Measurements from ENCODE around the gene HIRA. TPM values are rescaled to one million over a fixed set of nuclear protein-coding genes. Genes with fewer than 3 reads are reported as not detected.
A peak's percentile ranks its signal among the peaks of the same experiment; 100 is the strongest.
"Not testable (repeated sequence)": the region's sequence is repeated elsewhere in the genome, so short reads cannot be mapped to it uniquely, and the experiment has no call there.

The HIRA gene
- total and polyA plus RNA-seq, 9 donors: 9.6 to 23.4 (median 19.4) TPM

DNA sequence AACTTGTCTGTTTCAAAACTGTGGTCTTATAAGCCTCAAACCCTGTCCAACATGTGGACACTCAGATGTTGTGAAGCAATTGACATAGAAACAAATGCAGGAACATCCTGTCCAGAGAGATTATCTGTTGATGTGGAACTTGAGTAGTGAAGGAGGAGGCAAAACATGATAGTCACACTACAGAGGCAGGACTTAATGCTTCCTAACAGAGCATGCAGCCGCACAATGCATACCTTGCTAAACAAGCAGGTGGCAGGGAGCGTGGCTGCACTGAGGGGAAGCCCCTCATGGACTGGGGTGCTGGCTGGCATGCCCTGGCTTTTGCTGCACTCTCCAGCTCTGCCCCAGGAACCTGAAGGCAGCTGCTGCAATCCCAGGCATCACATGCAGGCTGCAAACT lies 10.6 kb upstream of the HIRA start:
- no peak for DNase-seq
- Histone ChIP-seq H3K27me3 (ENCODE audit: control insufficient read depth, insufficient read depth, low read length) (no peaks in the 10 kb centered on the region), H3K9me3 (replicated peaks; ENCODE audit: control insufficient read depth, low read depth, low read length) (no peaks in the 10 kb centered on the region), H3K27ac (ENCODE audit: low read length) (no peak overlapping the region), H3K4me3 (ENCODE audit: low read length) (no peak overlapping the region), H3K4me1 (ENCODE audit: control insufficient read depth, insufficient read depth, low read length) (peaks cover 7% of the 10 kb centered on the region), H3K36me3 (ENCODE audit: control insufficient read depth, insufficient read depth, low read length) (peaks cover 40% of the 10 kb centered on the region)
- WGBS (ENCODE audit: insufficient coverage): 96% methylated on average over 2 of the region's 2 CpGs

DNA sequence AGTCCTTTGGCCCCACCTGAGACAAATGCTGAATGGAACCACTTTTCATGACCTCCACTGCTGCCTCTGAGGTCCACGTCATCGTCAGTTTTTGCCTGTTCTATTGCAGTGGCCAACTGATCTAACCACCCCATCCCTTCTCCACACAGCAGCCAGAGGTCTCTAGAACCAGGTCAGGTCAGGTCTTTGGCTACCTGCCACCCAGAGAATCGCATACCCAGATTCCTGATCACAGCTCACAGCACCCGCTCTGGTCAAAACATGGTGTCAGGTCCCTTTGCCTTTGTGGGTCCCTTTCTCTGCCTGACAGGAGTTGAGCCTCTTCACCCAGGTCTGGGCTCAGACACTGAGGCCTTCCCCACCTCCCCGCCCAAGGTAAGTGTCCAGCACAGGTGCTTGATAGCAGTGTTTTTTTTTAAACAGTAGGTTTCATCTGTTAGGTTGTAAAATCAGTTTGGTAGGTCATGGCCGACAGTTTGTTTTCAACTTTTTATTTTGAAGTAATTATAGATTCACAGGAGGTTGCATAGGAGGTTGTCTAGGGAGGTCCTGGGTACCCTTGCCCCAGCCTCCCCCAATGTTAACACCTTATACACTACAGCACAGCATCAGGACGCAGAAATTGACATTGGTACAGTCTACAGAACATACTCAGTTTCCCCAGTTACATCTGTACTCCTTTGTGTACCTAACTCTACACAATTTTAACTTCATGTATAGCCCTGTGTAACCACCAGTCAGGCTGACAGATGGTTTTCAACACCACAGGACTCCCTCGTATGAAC lies 9.1 kb upstream of the HIRA start:
- Histone ChIP-seq H3K36me3 (ENCODE audit: control insufficient read depth, insufficient read depth, low read length) (peaks cover 50% of the 10 kb centered on the region), H3K4me1 (ENCODE audit: control insufficient read depth, insufficient read depth, low read length) (no peaks in the 10 kb centered on the region), H3K27me3 (ENCODE audit: control insufficient read depth, insufficient read depth, low read length) (no peaks in the 10 kb centered on the region), H3K27ac (ENCODE audit: low read length) (no peak overlapping the region), H3K9me3 (replicated peaks; ENCODE audit: control insufficient read depth, low read depth, low read length) (no peaks in the 10 kb centered on the region), H3K4me3 (ENCODE audit: low read length) (no peak overlapping the region)
- DNase-seq: no peak
- 82% methylated on average over 5 of the region's 8 CpGs for WGBS (ENCODE audit: insufficient coverage)

DNA sequence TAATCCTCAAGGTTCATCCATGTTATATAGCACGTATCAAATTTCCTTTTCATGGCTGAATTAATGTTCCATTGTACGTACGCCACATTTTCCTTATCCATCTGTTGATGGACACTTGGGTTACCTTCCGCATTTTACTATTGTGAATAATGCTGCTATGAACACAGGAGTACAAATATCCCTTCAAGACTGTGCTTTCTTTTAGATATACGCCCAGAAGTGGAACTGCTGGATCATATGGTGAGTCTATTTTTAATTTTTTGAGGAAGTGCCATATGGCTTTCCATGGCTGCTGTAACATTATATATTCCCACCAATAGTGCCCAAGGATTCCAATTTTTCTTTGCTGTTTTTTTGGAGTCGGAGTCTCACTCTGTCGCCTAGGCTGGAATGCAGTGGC lies 6.8 kb upstream of the HIRA start:
- WGBS (ENCODE audit: insufficient coverage): 80% methylated on average over 2 of the region's 7 CpGs
- peaks cover 53% of the 10 kb centered on the region for H3K36me3 ChIP-seq (ENCODE audit: control insufficient read depth, insufficient read depth, low read length)
- no peaks in the 10 kb centered on the region for H3K27me3 ChIP-seq (ENCODE audit: control insufficient read depth, insufficient read depth, low read length)
- no peak overlapping the region for H3K27ac ChIP-seq (ENCODE audit: low read length)
- DNase-seq: no peak
- no peak overlapping the region for H3K4me3 ChIP-seq (ENCODE audit: low read length)
- peaks cover 3% of the 10 kb centered on the region for H3K4me1 ChIP-seq (ENCODE audit: control insufficient read depth, insufficient read depth, low read length)
- H3K9me3 ChIP-seq (replicated peaks; ENCODE audit: control insufficient read depth, low read depth, low read length): no peaks in the 10 kb centered on the region

DNA sequence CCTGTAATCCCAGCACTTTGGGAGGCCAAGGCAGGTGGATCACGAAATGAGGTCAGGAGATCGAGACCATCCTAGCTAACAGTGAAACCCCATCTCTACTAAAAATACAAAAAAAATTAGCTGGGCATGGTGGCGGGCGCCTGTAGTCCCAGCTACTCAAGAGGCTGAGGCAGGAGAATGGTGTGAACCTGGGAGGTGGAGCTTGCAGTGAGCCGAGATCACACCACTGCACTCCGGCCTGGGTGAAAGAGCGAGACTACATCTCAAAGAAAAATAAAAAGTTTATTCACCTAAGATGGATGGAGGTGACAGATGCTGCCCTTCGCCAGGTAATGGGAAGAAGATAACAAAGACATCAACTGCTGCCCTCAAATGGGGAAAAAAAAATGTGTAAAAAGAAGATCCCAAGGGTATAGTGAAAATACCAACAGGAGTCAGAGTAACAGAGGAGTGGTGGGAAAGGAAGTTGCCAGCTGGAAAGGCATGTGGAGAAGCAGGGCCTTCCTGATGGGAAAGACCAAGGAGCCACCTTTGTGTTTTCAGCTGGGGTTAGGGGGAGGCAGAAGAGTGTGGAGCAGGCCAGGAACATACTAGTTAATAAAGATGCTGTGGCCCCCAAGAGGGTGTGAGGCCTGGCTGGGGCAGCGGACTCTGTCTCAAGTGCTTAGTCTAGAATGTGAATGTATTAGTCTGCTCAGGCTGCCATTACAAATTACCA lies 5.1 kb upstream of the HIRA start:
- not testable (repeated sequence) for H3K4me1 ChIP-seq (ENCODE audit: control insufficient read depth, insufficient read depth, low read length); H3K9me3 ChIP-seq (replicated peaks; ENCODE audit: control insufficient read depth, low read depth, low read length); H3K27ac ChIP-seq (ENCODE audit: low read length); DNase-seq; H3K27me3 ChIP-seq (ENCODE audit: control insufficient read depth, insufficient read depth, low read length); H3K4me3 ChIP-seq (ENCODE audit: low read length)
- peaks cover 42% of the 10 kb centered on the region for H3K36me3 ChIP-seq (ENCODE audit: control insufficient read depth, insufficient read depth, low read length)
- WGBS (ENCODE audit: insufficient coverage): no CpG with 5 or more reads among the region's 9 CpGs

DNA sequence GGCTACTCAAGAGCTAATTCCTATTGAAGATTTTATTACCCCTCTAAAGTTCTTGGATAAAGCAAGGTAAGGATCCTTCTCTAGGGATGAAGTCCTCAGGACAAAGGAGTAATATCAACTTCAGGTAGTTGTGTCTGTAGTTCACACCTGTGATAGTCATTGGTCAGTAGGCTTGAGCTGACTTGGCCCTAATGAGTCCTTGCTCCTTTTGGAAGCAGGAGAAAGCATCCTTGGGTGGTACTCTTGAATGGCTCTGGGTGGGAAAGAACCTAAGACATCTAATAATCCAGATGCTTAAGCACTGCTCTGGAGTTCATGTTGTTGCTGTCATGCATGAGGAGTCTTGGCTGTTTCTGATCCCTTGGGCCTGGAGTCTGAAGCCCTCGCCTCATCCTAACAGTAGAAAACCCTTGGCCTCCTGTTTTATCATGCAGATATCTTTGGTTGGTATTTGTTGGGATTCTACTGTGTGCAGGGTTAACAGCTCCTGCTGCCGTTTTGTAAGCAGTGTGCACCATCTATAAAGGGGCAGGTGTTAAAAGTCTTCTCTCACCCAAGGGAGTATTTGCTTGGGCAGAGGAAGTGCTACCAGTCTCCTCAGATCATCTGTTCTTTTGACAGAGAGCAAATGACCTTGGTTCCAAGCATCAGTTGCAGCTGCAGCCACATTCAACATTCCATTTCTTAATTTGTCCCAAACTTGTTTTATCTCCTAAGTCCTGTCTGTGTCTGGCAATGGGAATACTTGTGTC lies 3.5 kb upstream of the HIRA start:
- H3K36me3 ChIP-seq (ENCODE audit: control insufficient read depth, insufficient read depth, low read length): peaks cover 33% of the 10 kb centered on the region

DNA sequence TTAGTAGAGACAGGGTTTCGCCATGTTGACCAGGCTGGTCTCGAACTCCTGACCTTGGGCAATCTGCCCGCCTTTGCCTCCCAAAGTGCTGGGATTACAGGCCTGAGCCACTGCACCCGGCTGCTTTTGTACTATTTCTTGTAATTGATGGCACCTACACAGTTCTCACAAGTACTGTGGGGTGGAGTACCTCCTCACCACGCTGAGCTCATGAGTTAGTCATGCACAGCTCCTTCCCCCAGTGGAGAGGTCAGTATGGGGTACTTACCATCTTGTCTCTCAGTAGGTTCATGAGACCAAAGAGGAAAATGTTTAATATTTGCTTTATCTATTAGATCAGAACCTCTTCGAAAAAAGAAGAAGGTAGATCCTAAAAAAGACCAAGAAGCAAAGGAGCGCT lies 2.9 kb upstream of the HIRA start:
- H3K27ac ChIP-seq (ENCODE audit: low read length): no peak overlapping the region
- no CpG with 5 or more reads among the region's 7 CpGs for WGBS (ENCODE audit: insufficient coverage)
- H3K4me1 ChIP-seq (ENCODE audit: control insufficient read depth, insufficient read depth, low read length): peaks cover 19% of the 10 kb centered on the region

More for the DNA sequence above, 3.5 kb upstream of the HIRA start:
- no peaks in the 10 kb centered on the region for H3K27me3 ChIP-seq (ENCODE audit: control insufficient read depth, insufficient read depth, low read length)
- DNase-seq: no peak
- H3K27ac ChIP-seq (ENCODE audit: low read length): no peak overlapping the region
- no peak overlapping the region for H3K4me3 ChIP-seq (ENCODE audit: low read length)
- H3K4me1 ChIP-seq (ENCODE audit: control insufficient read depth, insufficient read depth, low read length): peaks cover 18% of the 10 kb centered on the region
- 67% methylated on average over 1 of the region's 2 CpGs for WGBS (ENCODE audit: insufficient coverage)
- no peaks in the 10 kb centered on the region for H3K9me3 ChIP-seq (replicated peaks; ENCODE audit: control insufficient read depth, low read depth, low read length)

DNA sequence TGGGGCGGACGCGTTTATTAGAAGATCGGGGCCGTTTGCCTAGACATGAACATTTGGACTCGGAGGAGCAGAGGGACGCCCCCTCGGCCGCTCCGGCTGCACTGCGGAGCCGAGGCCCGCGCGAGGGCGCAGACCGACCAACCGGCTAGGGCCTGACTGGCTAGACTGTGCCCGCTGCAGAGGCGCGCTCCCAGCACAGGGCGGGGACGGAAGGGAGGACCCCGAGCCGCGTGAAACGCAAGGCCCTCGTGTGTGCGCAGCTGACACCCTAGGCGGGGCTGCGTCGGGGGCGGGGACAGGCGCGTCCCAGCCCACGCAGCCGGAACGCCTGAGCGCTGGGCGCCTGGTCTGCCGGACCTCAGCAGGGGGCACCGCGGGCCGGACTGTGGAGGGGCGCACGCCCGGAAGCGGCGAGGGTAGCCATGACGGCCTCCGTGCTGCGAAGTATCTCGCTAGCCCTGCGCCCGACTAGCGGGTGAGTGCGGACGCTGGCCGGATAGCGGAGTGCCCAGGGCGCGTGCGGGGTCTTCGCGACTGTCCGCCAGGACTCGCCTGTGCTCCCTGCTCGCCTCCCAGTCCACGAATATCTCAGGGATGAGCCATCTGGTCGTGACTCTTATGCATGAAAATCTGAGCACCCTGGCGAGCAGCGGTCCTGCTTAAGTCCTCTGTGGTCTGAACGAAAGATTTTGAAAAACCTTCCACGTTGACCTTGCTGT lies 759 bp upstream of the HIRA start, which contains the start of gene MRPL40:
Gene MRPL40, plus strand, starts transcription at position 413 of the 719 bp plus-strand sequence. Its CDS starts 10 bp downstream, at position 423.
- Histone ChIP-seq H3K36me3 (ENCODE audit: control insufficient read depth, insufficient read depth, low read length) (peaks cover 28% of the 10 kb centered on the region), H3K27ac (ENCODE audit: low read length) (peak within 1 kb of the TSS; percentile 96), H3K9me3 (replicated peaks; ENCODE audit: control insufficient read depth, low read depth, low read length) (no peaks in the 10 kb centered on the region), H3K27me3 (ENCODE audit: control insufficient read depth, insufficient read depth, low read length) (no peaks in the 10 kb centered on the region), H3K4me1 (ENCODE audit: control insufficient read depth, insufficient read depth, low read length) (peaks cover 19% of the 10 kb centered on the region), H3K4me3 (ENCODE audit: low read length) (peak within 1 kb of the TSS; percentile 89)
- under 1% methylated on average over 74 of the region's 74 CpGs for WGBS (ENCODE audit: insufficient coverage)
- peak; percentile 98 for DNase-seq

More for the DNA sequence above, 2.9 kb upstream of the HIRA start:
- Histone ChIP-seq H3K9me3 (replicated peaks; ENCODE audit: control insufficient read depth, low read depth, low read length) (no peaks in the 10 kb centered on the region), H3K4me3 (ENCODE audit: low read length) (no peak overlapping the region), H3K27me3 (ENCODE audit: control insufficient read depth, insufficient read depth, low read length) (no peaks in the 10 kb centered on the region), H3K36me3 (ENCODE audit: control insufficient read depth, insufficient read depth, low read length) (peaks cover 28% of the 10 kb centered on the region)
- no peak for DNase-seq

DNA sequence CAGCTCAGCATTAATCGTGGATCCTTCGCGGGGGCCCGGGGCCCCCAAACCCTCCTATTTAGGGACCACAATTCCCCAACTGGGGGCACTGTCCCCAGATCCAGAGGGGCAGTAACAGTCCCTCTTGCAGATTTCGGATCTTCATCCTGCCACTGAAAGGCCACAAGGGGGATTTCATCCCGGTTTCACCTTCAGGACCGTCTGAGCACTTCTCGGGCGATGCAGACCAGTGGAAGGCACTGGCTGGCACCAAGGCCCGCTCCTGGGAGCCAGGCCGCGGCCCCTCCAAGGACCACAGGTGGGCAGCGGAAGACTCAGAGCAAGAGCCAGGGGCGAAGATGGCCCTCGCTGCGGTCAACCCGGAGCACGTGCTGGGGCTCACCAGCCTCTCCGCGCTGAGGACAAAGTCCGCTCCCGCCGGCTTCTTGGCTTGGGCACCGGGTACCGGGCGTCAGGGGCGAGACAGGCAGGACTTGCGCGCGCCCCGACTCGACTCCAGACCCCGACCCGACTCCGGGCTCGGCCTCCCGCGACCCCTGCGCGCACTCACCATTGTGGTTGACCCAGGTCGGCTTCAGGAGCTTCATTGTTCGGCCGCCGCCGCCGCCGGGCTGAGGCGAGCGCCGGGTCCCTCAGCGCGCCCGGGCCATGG lies 517 bp downstream of the HIRA start:
- Histone ChIP-seq H3K27me3 (ENCODE audit: control insufficient read depth, insufficient read depth, low read length) (no peaks in the 10 kb centered on the region), H3K4me1 (ENCODE audit: control insufficient read depth, insufficient read depth, low read length) (peaks cover 19% of the 10 kb centered on the region), H3K4me3 (ENCODE audit: low read length) (peak overlapping the region; percentile 83), H3K9me3 (replicated peaks; ENCODE audit: control insufficient read depth, low read depth, low read length) (no peaks in the 10 kb centered on the region), H3K27ac (ENCODE audit: low read length) (peak overlapping the region; percentile 67), H3K36me3 (ENCODE audit: control insufficient read depth, insufficient read depth, low read length) (peaks cover 17% of the 10 kb centered on the region)
- DNase-seq: peak; percentile 30
- WGBS (ENCODE audit: insufficient coverage): under 1% methylated on average over 53 of the region's 53 CpGs

Measured in muscle of leg (tissue), 11 donors.